HepG2 (cell line): ENCODE measurements around the gene KMT2D.

ENCODE experiments used
- CBX2 ChIP-seq, 2 experiments: fragments of 200-600 bp in 1 of 2; sonication (generic); formaldehyde crosslinking in 1 of 2; IDR thresholded peaks; 2 replicates each; pipeline versions ENCODE4 v1.7.0 to v1.8.1; 2018 to 2022; ENCODE audit warnings: low read depth in 2 of 2, low read length in 1 of 2, mild to moderate bottlenecking in 1 of 2, missing genetic modification reagents in 1 of 2
- CTCF ChIP-seq: sonication (generic); formaldehyde crosslinking; IDR thresholded peaks from 2 replicates; pipeline ENCODE4 v1.5.0; 2020; ENCODE audit warnings: mild to moderate bottlenecking, missing genetic modification reagents, moderate library complexity
- ETV5 ChIP-seq: IDR thresholded peaks from 2 replicates; pipeline ENCODE4 v1.6.1; 2018; ENCODE audit warnings: missing biosample characterization, missing genetic modification reagents, inconsistent platforms, borderline replicate concordance
- FOXP4 ChIP-seq: sonication (generic); formaldehyde crosslinking; IDR thresholded peaks from 2 replicates; pipeline ENCODE4 v1.4.0; 2020; ENCODE audit warnings: missing genetic modification reagents
- PCBP2 ChIP-seq: fragments of 200-400 bp; formaldehyde crosslinking; optimal IDR thresholded peaks from 2 replicates; pipeline ENCODE3; 2018; ENCODE audit warnings: low read length, low read depth; ENCODE audit not compliant: poor library complexity, severe bottlenecking
- POLR2A ChIP-seq, 2 experiments: IDR thresholded peaks; 2 replicates each; pipeline ENCODE4 v1.6.1; 2011; ENCODE audit warnings: low read depth in 2 of 2, low read length in 2 of 2, mild to moderate bottlenecking in 1 of 2, moderate library complexity in 1 of 2; ENCODE audit not compliant: insufficient read depth in 1 of 2
- PRPF4 ChIP-seq: fragments of 200-400 bp; formaldehyde crosslinking; IDR thresholded peaks from 2 replicates; pipeline ENCODE4 v1.6.1; 2016; ENCODE audit warnings: low read length, low read depth; ENCODE audit not compliant: poor library complexity, severe bottlenecking
- RAD21 ChIP-seq: fragments of 450-650 bp; formaldehyde crosslinking; IDR thresholded peaks from 2 replicates; pipeline ENCODE4 v1.5.0; 2020; ENCODE audit warnings: mild to moderate bottlenecking
- REST ChIP-seq, 2 experiments: IDR thresholded peaks; 2 replicates each; pipeline ENCODE4 v1.6.1; 2011 to 2012; ENCODE audit warnings: low read length in 2 of 2, borderline replicate concordance in 1 of 2, low read depth in 1 of 2, mild to moderate bottlenecking in 1 of 2, moderate library complexity in 1 of 2
- SKIL ChIP-seq: sonication (generic); formaldehyde crosslinking; IDR thresholded peaks from 2 replicates; pipeline ENCODE4 v1.8.0; 2022; ENCODE audit warnings: missing genetic modification reagents, mild to moderate bottlenecking, moderate library complexity, borderline replicate concordance
- SRF ChIP-seq: IDR thresholded peaks from 2 replicates; pipeline ENCODE4 v1.6.1; 2011; ENCODE audit warnings: mild to moderate bottlenecking, low read depth, low read length, moderate library complexity
- ZC3H13 ChIP-seq: sonication (generic); formaldehyde crosslinking; IDR thresholded peaks from 2 replicates; pipeline ENCODE4 v1.8.1; 2023; ENCODE audit warnings: mild to moderate bottlenecking, missing genetic modification reagents, moderate library complexity

- TF ChIP-seq ZC3H13 (CRISPR knock-in tag) (no peak), CBX2 (IDR thresholded peaks at IDR 0.05; ENCODE audit: low read depth, low read length) (no peak), CBX2 (CRISPR knock-in tag; IDR thresholded peaks at IDR 0.05; ENCODE audit: low read depth) (no peak), SRF (no peak), RAD21 (CRISPR knock-in tag) (no peak), PRPF4 (no peak), SKIL (no peak), PCBP2 (no peak), FOXP4 (no peak), CTCF (no peak), ETV5 (CRISPR knock-in tag) (no peak), POLR2A (IDR thresholded peaks at IDR 0.05; ENCODE audit: insufficient read depth in 1 of 2, low read depth in 2 of 2, low read length in 2 of 2) (no peak), REST (IDR thresholded peaks at IDR 0.05; ENCODE audit: borderline replicate concordance in 1 of 2, low read depth in 1 of 2, low read length in 2 of 2) (no peak)
Observed at GRCh38 chr12:49109641-49110463, 49.3 kb upstream of the KMT2D start.
